GM18499 (cell line): ENCODE data around the gene TFAP2D.

Source experiments
- ATAC-seq: cut with Tn5 transposase; IDR thresholded peaks from one replicate; pipeline ENCODE4 v1.9.1; 2021; ENCODE audit warnings: moderate number of reproducible peaks; ENCODE audit not compliant: insufficient read depth, unreplicated experiment

TFAP2D gene

DNA sequence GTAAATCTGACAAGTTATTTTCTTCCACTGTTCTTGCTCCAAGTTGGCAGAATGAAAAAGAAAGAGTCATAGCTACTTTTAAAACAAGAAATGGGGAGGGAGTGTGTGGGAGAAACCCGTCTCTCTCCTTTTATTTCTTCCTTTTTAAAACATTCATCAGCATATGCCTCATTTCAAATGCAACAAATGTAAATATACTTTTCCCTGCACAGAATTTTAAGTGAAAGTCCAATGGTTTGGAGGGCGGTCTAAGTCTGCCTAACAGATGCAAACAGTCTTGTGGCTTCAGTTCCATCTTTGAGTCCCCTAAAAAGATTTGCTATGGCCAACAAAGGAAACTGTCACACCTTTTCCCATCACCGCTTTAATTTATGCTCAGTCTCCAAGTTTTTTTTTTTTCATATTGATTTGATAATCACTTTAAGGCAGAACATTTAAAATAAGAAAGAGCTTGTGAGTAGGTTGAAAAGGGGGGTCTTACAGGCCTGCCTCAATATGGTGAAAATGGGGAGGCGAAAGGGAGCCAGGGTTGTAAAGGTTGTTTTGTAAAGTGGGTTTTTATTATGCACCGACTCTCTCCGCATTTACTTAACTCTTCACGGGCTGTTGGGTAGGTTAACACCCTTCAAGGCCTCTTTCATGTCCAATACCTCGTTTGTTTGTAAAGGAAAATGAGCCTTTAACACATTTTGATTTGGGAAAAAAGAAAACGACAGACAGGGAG is 4.6 kb downstream of the TFAP2D start:
- ATAC-seq, result no peak

DNA sequence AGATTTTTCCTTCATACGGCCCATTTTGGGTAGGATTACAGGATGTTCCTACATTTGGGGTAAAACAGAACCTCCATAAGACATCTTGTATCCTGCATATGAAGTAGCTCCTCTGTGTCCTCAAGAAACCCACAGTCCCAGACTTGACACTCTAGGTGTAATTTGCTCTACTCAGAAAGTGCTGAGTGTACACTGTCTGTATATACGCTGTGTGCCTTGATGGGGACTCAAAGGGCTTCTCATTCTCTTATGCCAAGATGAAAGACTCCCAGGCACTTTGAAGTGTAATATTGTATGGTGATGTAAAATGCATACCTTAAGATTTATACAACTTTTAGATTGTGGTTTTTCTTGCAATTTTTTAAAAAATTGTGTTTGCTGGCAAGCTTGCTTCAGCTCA is 5.2 kb downstream of the TFAP2D start:
- ATAC-seq, result no peak

DNA sequence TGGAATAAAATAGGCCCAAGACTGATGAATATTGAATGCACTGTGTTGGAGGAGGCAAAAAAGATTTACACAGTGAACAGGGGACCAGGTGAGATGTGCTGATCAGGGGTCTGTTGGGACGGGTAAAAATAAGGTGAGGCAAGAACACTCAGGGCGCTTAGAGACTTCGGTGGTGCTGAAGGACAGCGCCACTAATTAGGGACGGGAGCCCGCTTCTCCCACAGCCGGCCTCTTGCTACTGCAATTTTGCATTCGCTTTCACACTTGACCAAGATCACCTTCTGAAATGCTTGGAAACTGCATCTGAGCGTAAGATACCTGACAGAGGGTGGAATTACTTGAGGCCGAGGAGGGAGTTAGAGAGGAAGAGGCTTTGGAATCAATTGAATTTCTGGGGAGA is 7.3 kb downstream of the TFAP2D start:
- ATAC-seq, result no peak

DNA sequence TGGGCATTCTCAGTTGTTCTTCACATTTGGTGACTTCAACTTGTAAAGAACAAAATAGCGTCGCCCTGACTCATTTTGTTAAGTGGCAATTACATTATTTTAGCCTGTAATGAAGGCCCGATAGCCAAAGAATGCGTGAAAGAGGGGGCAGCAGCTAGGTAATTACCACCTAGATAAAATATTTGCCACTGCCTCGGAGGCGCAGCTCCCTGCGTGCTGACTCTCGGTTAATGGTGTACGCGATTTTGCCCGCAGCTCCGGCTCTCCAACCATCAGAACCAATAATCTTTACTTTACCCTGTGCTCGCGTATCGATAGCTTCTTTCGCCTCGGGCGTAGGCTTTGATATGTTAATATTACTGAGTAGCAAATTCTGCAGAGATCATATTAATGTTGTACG is 8.7 kb downstream of the TFAP2D start:
- no peak for ATAC-seq

DNA sequence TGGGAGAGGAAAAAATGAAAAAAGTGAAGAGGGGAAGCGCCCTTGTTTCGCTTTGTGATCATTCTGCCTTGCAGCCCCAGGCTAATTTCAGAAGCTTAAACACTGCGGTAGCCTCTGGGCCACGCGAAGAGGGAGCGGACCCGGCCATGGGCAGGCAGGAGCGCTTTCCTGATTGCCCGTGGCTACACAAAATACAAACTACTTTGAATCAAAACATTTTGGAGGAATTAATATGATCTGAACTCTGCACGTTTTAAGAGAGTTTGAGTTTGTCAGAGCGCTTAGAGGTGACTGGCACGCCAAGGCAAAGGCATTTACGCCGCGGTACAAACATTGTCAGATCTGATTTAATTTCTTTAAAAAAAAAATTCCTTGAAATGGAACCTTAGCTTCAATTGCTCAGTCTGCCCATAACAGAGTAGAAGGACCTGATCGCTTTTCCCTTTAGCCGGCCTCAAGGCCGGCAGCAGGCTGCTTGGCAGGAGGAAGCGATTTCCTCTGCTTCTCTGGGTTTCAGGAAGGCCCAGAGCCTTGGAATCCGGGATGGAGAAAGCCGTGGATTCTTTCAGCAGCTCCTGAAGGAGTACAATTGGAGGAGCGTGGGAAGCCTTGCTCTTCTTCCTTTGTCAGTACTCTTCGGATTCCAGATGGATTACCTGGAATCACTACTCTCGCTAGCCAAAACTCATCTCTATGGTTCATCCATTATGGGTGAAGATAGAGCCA is 9.7 kb downstream of the TFAP2D start:
- ATAC-seq, result no peak

DNA sequence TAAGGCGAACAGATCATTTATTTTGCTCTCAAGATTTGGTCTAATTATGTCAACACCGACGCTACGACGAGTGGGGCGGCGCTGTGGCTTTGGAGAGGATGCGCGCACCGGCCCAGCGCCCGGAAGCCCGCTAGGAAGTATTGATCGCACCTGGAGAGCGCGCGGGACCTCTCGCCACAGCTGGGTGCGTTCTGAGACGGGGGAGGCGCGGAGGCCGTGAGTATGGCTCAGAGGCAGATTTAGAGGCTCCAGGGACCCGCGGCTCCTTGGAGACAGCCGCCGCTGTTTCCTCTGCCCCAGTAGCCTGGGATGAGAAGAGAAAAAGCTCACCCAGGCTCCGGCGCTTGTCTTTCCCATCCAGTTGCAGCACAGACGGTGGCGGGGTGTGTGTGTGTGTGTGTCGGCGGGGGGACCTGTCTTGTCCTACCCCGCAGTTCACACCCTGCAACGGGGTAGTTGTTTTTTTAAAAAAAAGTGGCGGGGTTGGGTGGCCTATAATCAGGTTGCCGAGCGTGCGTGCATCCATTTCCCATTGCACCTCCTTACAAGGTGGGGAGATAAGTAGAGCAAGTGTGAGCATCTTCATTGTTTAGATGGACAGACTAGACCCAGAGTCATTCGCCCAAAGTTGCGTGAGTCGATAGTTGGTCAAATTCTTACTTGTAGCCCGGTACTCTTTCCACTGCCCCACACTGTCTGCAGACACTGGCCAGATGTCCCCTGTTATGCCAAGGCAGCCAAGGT is 11.2 kb downstream of the TFAP2D start:
- ATAC-seq, result no peak

DNA sequence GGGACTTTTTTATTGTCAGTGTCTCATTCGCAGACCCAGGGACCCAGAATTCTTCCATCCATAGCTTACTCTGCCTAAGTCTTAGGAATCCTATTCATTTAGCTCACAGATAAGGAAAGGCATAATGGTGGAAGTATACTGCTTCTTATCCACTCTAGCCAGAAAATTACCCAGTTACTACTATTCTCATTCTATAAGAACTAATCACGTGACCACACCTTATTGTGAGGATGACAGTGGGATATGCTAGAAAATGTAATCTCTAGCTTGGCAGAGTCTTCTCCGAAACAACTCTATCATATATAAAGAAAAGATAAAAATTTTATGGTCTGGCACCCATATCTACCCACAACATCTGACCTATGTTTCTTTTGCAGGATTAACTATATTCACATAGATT is 21.2 kb downstream of the TFAP2D start:
- ATAC-seq, result no peak

DNA sequence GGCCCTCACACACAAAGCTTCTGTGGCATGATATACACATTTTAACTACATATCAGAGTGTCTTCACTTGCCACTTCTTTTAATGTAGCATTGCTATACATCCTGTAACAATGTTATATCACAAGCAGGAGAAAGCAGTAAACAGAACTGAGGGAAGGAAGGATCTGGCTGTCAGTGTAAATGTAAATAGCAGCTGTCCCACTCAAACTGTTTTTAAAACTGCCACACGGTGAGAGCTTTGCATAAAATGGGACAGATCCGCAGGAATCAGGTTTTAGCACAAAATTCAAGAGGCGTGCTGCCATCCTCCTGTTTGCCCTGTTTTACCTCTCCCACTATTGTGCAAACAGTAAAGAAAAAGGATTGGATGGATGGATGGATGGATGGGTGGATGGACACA is 28.8 kb downstream of the TFAP2D start:
- no peak for ATAC-seq

DNA sequence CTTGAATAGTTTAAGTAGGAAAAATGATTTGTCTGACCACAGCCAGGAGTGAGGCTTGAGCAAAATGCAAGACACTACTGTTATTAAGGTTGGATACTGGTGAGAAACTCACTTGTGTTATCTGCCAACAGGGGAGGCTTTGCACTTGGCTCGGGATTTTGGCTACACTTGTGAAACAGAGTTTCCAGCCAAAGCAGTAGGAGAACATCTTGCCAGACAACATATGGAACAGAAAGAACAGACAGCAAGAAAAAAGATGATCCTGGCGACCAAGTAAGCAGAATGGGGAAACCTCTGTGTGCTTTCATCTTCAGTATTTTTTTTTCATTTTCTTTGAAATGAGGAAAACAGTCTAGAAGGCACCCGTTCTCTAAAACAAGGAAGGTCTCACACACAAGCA is 31.6 kb downstream of the TFAP2D start:
- ATAC-seq, result no peak

DNA sequence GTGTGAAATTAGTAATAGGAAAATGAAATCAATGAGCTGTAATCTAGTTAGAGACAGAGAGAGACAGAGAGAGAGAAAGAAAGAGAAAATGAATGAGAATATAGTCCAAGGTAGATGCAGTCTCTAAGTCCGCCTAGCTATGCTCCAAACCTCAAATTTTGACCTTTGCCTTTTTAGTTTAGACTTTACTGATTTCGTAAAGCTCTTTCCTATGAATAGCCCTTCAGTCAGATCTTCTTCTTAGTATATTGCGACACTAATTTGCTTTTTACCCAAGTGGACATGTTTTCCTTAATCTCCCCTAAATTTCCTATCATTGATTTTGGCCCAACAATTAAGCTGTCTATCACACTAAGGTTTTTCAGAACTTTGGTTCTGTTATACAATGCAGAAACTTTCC is 49.5 kb downstream of the TFAP2D start:
- ATAC-seq, result no peak

DNA sequence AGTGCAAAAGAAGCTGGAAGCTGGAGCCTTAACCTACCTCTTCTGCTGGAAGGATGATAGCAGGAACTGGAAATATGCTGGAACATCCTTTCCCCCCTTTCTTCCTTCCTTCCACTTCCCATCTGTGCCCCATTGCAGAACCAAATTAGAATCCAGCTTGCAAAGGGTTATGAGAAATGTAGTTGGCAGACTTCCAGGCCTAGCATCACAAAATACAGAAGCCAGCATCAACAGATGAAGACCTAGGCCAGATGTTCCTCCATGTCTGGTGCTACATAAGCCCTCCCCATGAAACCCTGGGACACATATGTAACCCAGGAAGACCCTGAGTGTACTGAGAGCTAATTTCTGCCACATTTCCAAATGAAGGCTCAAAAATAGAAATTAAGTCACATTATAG is 65.4 kb downstream of the TFAP2D start:
- ATAC-seq, result no peak

DNA sequence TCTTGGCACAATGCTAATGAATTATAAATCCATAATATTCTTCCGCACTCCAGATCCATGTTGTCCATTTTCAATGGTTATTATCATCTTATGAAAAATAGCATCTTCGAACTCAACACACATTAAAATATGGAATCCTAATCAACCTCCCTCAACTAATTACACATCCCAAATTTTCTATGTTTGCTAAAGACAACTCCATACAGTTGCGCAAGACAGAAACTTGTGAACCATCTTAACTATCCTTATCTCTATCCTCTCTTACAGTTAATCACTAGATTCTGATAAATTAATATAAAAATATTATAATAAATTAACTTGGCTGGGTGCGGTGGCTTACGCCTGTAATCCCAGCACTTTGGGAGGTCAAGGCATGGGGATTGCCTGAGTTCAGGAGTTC is 67.1 kb downstream of the TFAP2D start:
- no peak for ATAC-seq

DNA sequence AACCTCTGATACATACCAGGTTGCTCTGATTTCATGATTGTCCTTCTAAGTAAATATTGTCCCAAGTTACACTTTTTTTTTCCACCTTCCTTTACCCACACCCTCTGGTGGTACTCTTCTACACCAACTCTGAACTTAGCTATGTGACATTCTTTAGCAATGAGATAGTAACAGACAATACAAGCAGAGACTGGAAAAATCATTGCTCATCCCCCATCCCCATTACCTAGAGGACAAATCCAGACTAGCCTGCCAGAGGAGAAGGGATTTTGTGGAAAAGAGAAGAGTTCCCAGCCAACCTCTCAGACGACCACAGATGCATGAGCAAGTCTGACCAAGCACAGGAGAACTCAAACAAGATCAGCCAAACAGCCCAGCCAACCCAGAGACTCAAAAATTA is 72.6 kb downstream of the TFAP2D start:
- ATAC-seq, result no peak

DNA sequence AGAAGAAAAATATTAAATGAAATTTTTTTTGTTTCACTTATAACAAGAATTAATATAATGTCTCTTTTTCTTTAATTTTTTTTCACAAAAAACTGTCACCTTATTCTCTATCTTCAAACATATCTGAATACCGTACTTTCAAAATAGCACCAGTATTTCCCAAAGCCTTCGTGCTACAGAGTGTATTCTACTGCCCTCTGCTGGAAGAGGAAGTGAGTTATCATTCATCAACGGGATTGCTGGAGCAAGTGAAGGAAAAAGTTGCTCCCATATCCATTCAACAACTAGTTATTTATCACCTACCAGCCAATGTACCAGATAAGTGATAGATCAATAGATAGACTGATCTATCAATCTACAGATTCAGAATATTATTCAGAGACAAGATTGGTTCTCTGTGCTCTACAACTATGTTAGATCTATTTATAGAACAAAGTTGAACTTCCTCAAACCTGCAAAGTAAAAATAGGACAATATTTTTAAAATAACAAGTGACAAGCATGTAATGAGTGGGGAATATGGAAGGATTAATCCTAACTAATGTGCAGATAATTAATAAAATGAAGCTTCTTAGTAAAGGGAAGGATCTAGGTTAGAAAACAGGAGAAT is 78.7 kb downstream of the TFAP2D start:
- peak; percentile 71 for ATAC-seq

DNA sequence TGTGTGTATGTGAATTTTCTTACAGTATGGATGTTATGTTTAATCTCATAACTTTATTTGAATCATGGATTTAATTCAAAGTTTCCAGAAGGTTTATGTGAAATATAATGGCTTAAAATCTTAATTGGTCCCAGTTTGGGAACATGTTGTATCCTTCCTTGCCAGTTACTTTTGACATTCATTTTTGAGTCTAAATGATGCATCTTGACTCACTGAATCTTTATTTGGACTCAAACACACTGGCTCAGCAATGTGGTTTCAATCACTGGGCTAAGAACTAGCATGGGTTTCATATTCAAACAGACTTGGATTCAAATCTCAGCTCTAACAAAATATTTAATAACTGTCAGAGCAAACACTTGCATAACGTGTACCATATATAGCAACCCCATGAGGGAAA is 79.4 kb downstream of the TFAP2D start:
- no peak for ATAC-seq

DNA sequence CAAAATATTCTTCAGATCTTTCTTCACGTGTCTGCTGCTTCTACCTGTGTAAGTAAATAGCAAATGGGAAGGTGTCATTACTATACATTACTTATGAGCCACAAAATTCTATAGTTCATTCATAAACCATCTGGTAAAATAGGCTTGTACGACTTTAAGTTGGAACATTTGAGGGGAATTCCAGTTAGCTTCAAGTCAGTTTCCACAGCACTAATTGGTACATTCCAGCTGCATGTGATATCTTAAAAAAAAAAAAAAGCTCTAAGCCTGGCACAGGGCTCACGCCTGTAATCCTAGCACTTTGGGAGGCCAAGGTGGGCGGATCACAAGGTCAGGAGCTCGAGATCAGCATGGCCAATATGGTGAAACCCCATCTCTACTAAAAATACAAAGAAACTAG is 82.2 kb downstream of the TFAP2D start:
- ATAC-seq, result no peak

DNA sequence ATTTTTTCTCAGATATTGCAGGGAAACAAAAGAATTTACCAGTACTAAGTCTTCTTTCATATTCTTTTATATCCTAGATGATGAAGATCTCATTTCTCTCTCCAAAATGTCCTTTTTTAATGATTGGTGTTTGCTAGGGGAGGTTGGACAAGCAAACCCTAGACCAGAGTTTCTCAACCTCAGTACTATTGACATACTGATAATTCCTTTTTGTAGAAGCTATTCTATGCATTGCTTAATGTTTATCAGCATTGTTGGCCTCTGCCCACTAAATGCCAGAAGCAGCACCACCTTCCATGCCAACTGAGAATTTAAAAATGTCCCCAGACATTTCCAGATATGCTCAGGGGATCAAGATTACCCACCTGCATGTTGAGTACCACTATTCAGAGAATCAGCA is 91.0 kb downstream of the TFAP2D start:
- no peak for ATAC-seq

DNA sequence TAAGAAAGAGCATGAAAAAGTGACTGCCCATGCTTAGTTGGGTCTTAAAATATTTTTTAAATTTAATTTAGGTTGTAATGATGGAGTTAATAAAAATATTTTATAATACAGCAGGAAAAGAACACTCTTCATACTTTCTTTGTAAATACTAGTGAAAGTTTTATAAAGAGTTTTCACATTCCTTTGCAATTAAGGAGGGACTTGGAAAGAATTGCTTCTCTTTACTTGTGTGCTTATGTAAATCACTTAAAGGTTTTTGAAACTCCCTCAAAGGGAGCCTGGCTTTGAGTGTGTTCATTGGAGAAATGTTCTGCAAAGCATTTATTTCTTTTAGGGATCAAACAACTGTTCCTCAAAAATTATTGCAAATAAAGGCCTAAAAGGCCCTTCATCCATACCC is 93.7 kb downstream of the TFAP2D start:
- no peak for ATAC-seq

DNA sequence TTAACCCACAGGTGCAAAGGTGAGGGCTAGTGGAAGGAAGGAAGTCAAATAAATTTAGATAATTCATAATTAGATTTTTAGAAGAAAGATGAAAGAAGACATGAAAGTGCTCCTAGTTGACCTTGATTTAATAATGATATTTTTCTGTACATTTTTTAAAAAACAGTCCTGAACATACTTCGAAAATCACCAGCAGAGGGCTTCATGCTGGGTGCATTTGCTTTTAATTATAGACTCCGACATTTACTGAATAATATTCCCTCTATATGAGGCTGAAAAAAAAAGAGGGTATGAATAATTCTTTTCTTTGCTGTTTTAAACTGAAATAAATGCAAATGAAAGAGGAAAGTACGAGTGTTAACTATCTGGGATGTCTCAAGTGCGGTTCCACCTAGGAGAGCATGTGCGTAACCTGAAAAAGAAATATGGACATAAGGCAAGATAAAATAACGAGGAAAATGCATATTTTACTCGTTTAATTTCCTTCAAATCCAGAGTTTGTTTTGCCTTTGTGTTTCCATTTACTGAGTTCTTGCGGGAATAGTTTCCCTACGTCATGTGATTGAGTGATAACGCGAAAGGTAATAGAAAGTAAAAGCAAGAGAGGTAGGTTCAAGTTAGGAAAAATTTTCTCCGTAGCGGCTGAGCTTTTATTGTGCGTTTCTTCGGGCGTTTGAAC is 102.2 kb downstream of the TFAP2D start:
- ATAC-seq, result peak; percentile 28

DNA sequence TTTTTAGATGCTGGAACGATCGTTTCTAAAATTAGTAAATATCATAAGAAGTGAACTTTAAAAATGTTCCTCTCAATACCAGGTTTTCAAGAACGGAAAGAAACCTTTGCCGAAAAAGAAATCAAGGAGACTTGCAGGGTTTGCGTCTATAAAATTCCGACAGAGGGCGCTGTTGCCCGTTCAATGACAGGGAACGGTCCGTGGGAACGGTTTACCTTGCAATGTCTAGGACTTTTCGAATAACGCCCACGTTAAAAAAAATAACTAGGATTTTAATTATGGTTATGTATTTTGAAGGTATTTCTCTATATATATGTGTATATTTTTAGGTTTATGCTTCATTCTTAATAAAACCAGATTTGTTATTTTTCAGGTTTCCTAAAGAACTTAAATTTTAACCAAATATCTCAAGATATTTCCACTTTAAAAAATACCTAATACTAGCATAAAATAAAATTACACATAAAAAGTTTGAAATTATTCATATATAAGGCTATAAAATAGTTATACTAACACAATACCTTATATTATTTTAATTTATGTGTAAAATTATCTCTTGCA is 102.9 kb downstream of the TFAP2D start:
- peak; percentile 53 for ATAC-seq
